H9 (cell line): ENCODE measurements around the gene FTO. TPM values are rescaled to one million over a fixed set of nuclear protein-coding genes. Genes with fewer than 3 reads are reported as not detected.

Experiments
- DNase-seq: peaks from one replicate; pipeline ENCODE4 v3.0.0-alpha.2; 2017
- H2AFZ ChIP-seq: one replicate; pipeline ENCODE4 v1.6.1; 2013; ENCODE audit warnings: mild to moderate bottlenecking, low read length, control low read depth, moderate library complexity
- H2AK5ac ChIP-seq: 2 replicates; pipeline ENCODE4 v1.6.1; 2013; ENCODE audit warnings: low read length, control low read depth, mixed read lengths; ENCODE audit not compliant: insufficient read length
- H2BK120ac ChIP-seq: one replicate; pipeline ENCODE4 v1.6.1; 2013; ENCODE audit warnings: low read depth, mild to moderate bottlenecking, low read length, control low read depth, inconsistent platforms; ENCODE audit not compliant: poor library complexity, severe bottlenecking
- H2BK12ac ChIP-seq: 2 replicates; pipeline ENCODE4 v1.6.1; 2013; ENCODE audit warnings: low read length, control low read depth, mixed read lengths, low read depth; ENCODE audit not compliant: insufficient read length
- H2BK15ac ChIP-seq: 2 replicates; pipeline ENCODE4 v1.6.1; 2013; ENCODE audit warnings: low read depth, low read length, control low read depth
- H2BK20ac ChIP-seq: one replicate; pipeline ENCODE4 v1.6.1; 2013; ENCODE audit warnings: low read depth, mild to moderate bottlenecking, low read length, control low read depth, inconsistent platforms; ENCODE audit not compliant: poor library complexity, severe bottlenecking
- H2BK5ac ChIP-seq: 2 replicates; pipeline ENCODE4 v1.6.1; 2013; ENCODE audit warnings: low read length, control low read depth, mixed read lengths; ENCODE audit not compliant: insufficient read length
- H3K14ac ChIP-seq: 2 replicates; pipeline ENCODE4 v1.6.1; 2013; ENCODE audit warnings: low read length, control low read depth; ENCODE audit not compliant: insufficient read depth
- H3K18ac ChIP-seq: 2 replicates; pipeline ENCODE4 v1.6.1; 2013; ENCODE audit warnings: low read depth, mild to moderate bottlenecking, mixed read lengths, low read length, control low read depth; ENCODE audit not compliant: insufficient read length
- H3K23ac ChIP-seq: 2 replicates; pipeline ENCODE4 v1.6.1; 2013; ENCODE audit warnings: low read length, control low read depth, mixed read lengths, low read depth; ENCODE audit not compliant: insufficient read length
- H3K23me2 ChIP-seq: 2 replicates; pipeline ENCODE4 v1.6.1; 2013; ENCODE audit warnings: low read depth, mild to moderate bottlenecking, mixed read lengths, low read length, control low read depth; ENCODE audit not compliant: insufficient read length, poor library complexity, severe bottlenecking
- H3K27ac ChIP-seq: 2 replicates; pipeline ENCODE4 v1.5.1; 2013; ENCODE audit warnings: low read length, control low read depth, mixed read lengths, low read depth; ENCODE audit not compliant: insufficient read length
- H3K27me3 ChIP-seq: 2 replicates; pipeline ENCODE4 v1.6.1; 2013; ENCODE audit warnings: low read length, control low read depth, inconsistent platforms; ENCODE audit not compliant: insufficient read depth
- H3K4ac ChIP-seq: 2 replicates; pipeline ENCODE4 v1.6.1; 2013; ENCODE audit warnings: low read depth, mild to moderate bottlenecking, control low read depth, inconsistent platforms, low read length, moderate library complexity
- H3K4me1 ChIP-seq: 2 replicates; pipeline ENCODE4 v1.6.1; 2013; ENCODE audit warnings: low read length, control low read depth, inconsistent platforms; ENCODE audit not compliant: insufficient read depth
- H3K4me2 ChIP-seq: 2 replicates; pipeline ENCODE4 v1.6.1; 2013; ENCODE audit warnings: low read length, control low read depth, mixed read lengths; ENCODE audit not compliant: insufficient read length, insufficient read depth
- H3K56ac ChIP-seq: 2 replicates; pipeline ENCODE4 v1.6.1; 2013; ENCODE audit warnings: low read depth, mild to moderate bottlenecking, mixed read lengths, low read length, control low read depth; ENCODE audit not compliant: insufficient read length
- H3K79me1 ChIP-seq: 2 replicates; pipeline ENCODE4 v1.6.1; 2013; ENCODE audit warnings: low read depth, mild to moderate bottlenecking, moderate library complexity, low read length, control low read depth, inconsistent platforms; ENCODE audit not compliant: insufficient read depth, poor library complexity, severe bottlenecking
- H3K79me2 ChIP-seq: 2 replicates; pipeline ENCODE4 v1.6.1; 2013; ENCODE audit warnings: low read length, control low read depth, inconsistent platforms; ENCODE audit not compliant: insufficient read depth
- H3K9ac ChIP-seq: 2 replicates; pipeline ENCODE4 v1.6.1; 2013; ENCODE audit warnings: low read length, control low read depth, mixed read lengths; ENCODE audit not compliant: insufficient read length; ENCODE audit errors: extremely low read depth
- H3K9me3 ChIP-seq: one replicate; pipeline ENCODE4 v1.6.1; 2013; ENCODE audit warnings: low read depth, low read length, inconsistent platforms; ENCODE audit not compliant: control insufficient read depth
- H3T11ph ChIP-seq: one replicate; pipeline ENCODE4 v1.6.1; 2013; ENCODE audit warnings: mild to moderate bottlenecking, low read length, control low read depth, inconsistent platforms
- H4K20me1 ChIP-seq: one replicate; pipeline ENCODE4 v1.6.1; 2013; ENCODE audit not compliant: control insufficient read depth, insufficient read length, insufficient read depth
- H4K5ac ChIP-seq: 2 replicates; pipeline ENCODE4 v1.6.1; 2013; ENCODE audit warnings: low read depth, mild to moderate bottlenecking, mixed read lengths, low read length, control low read depth; ENCODE audit not compliant: insufficient read length
- H4K8ac ChIP-seq: replicated peaks from 2 replicates; pipeline ENCODE4 v1.6.1; 2013; ENCODE audit warnings: low read length, control low read depth, mixed read lengths, low read depth; ENCODE audit not compliant: insufficient read length
- H4K91ac ChIP-seq: 2 replicates; pipeline ENCODE4 v1.6.1; 2013; ENCODE audit warnings: low read depth, mild to moderate bottlenecking, moderate library complexity, mixed read lengths, low read length, control low read depth; ENCODE audit not compliant: insufficient read length
- H3K27ac Mint-ChIP-seq, 3 experiments: 2 replicates in 2 of 3; 3 replicates in 1 of 3; pipeline ENCODE4 v1.8.0; 2020 to 2021; ENCODE audit warnings: mixed read lengths in 3 of 3, mild to moderate bottlenecking in 1 of 3, moderate library complexity in 1 of 3
- H3K27me3 Mint-ChIP-seq: 2 replicates; pipeline ENCODE4 v1.8.0; 2021; ENCODE audit warnings: low read depth, mild to moderate bottlenecking, moderate library complexity, mixed read lengths
- H3K36me3 Mint-ChIP-seq, 3 experiments: 2 replicates in 2 of 3; 3 replicates in 1 of 3; pipeline ENCODE4 v1.8.0; 2020 to 2021; ENCODE audit warnings: low read depth in 3 of 3, mixed read lengths in 3 of 3; ENCODE audit not compliant: insufficient read depth in 1 of 3
- H3K4me1 Mint-ChIP-seq, 2 experiments: 2 replicates each; pipeline ENCODE4 v1.8.0; 2020; ENCODE audit warnings: mixed read lengths in 2 of 2
- H3K4me3 Mint-ChIP-seq, 2 experiments: 2 replicates in 1 of 2; 3 replicates in 1 of 2; pipeline ENCODE4 v1.8.0; 2020 to 2021; ENCODE audit warnings: mild to moderate bottlenecking in 2 of 2, mixed read lengths in 2 of 2, moderate library complexity in 1 of 2
- H3K9me3 Mint-ChIP-seq, 2 experiments: 2 replicates in 1 of 2; 3 replicates in 1 of 2; pipeline ENCODE4 v1.8.0; 2020; ENCODE audit warnings: mild to moderate bottlenecking in 2 of 2, mixed read lengths in 2 of 2, moderate library complexity in 1 of 2
- CTCF ChIP-seq: fragments of 200-600 bp; sonication (generic); conservative IDR thresholded peaks from 3 replicates; pipeline ENCODE4 v1.8.0; 2021; ENCODE audit warnings: antibody characterized with exemption, mild to moderate bottlenecking
- WGBS: extraction: QIAGEN DNeasy Blood & Tissue Kit; methylation state at CpG from one replicate; pipeline ENCODE4 v1.1.7; 2013; ENCODE audit warnings: missing lambda C conversion rate, low lambda C conversion rate, mixed read lengths; ENCODE audit not compliant: insufficient read length; ENCODE audit errors: extremely low coverage; 5-methylcytosine and 5-hydroxymethylcytosine counted together
- total RNA-seq: library from RNA; stranded (reverse); gene quantifications from 2 replicates; pipeline ENCODE4 v1.2.1, GENCODE V29; 2021

FTO gene
- total RNA-seq, 1 experiment from 2014 or later: 67.9 TPM

GRCh38 chr16:54027995-54028394 is 324.0 kb downstream of the FTO start:
- DNase-seq: no peak
- Histone ChIP-seq H3K4me2 (no peak overlapping the region), H2AFZ (no peak overlapping the region), H4K91ac (no peak overlapping the region), H4K5ac (no peak overlapping the region), H4K20me1 (no peaks in the 10 kb centered on the region), H3K56ac (no peak overlapping the region), H3K23me2 (no peaks in the 10 kb centered on the region), H3K27me3 (no peaks in the 10 kb centered on the region), H3K9ac (no peak overlapping the region), H2BK120ac (no peak overlapping the region), H2BK12ac (no peak overlapping the region), H3K27ac (no peak overlapping the region), H2BK5ac (no peak overlapping the region), H3K4ac (no peak overlapping the region), H3K9me3 (no peaks in the 10 kb centered on the region), H3K79me1 (no peaks in the 10 kb centered on the region), H2BK15ac (no peak overlapping the region), H3K23ac (no peak overlapping the region), H2BK20ac (no peak overlapping the region), H3K18ac (no peak overlapping the region), H3K79me2 (no peaks in the 10 kb centered on the region), H2AK5ac (no peak overlapping the region), H4K8ac (no peak overlapping the region), H3T11ph (no peak overlapping the region), H3K4me1 (no peaks in the 10 kb centered on the region), H3K14ac (no peak overlapping the region)
- Mint-ChIP-seq H3K4me3 (no peak overlapping the region), H3K36me3 (peaks cover 3 to 8% (median 7%) of the 10 kb centered on the region in 3 experiments; a peak in 6 of 7 replicates), H3K27ac (no peak overlapping the region), H3K4me1 (peaks cover 3 to 4% of the 10 kb centered on the region in 2 experiments; a peak in 1 of 4 replicates), H3K27me3 (no peaks in the 10 kb centered on the region; the same call in 1 of the 2 replicates), H3K9me3 (peaks cover 6 to 7% of the 10 kb centered on the region in 2 experiments; a peak in 4 of 5 replicates)
- WGBS: no CpG with 5 or more reads among the region's 3 CpGs
- TF ChIP-seq CTCF: no peak
